Measurements from ENCODE around the gene R3HDM4. TPM values are rescaled to one million over a fixed set of nuclear protein-coding genes. Genes with fewer than 3 reads are reported as not detected.
A peak's percentile ranks its signal among the peaks of the same experiment; 100 is the strongest.
"Not testable (repeated sequence)": the region's sequence is repeated elsewhere in the genome, so short reads cannot be mapped to it uniquely, and the experiment has no call there.

The R3HDM4 gene
- total RNA-seq, 1 experiment from 2014 or later: 57.7 TPM

GRCh38 chr19:960020-960419 is 47.0 kb upstream of the R3HDM4 start:
- H3K36me3 Mint-ChIP-seq (ENCODE audit: insufficient read depth, unreplicated experiment): peaks cover 96% of the 10 kb centered on the region
- H3K4me1 Mint-ChIP-seq (ENCODE audit: low read depth, unreplicated experiment): peaks cover 20% of the 10 kb centered on the region
- Histone ChIP-seq H3K4me3 (ENCODE audit: low read depth, low read length) (peak overlapping the region; percentile 11; the same call in 1 of the 2 replicates), H3K4me1 (peaks cover 83% of the 10 kb centered on the region), H3K36me3 (ENCODE audit: control insufficient read depth, insufficient read depth, low read length) (peaks cover 15% of the 10 kb centered on the region), H3K27me3 (replicated peaks; ENCODE audit: control insufficient read depth, insufficient read depth, low read length) (no peaks in the 10 kb centered on the region), H3K9me3 (no peaks in the 10 kb centered on the region)
- peak overlapping the region; percentile 25 for H3K4me3 Mint-ChIP-seq (ENCODE audit: unreplicated experiment)
- no peaks in the 10 kb centered on the region for H3K9me3 Mint-ChIP-seq (ENCODE audit: unreplicated experiment)
- no TSS peak for BruUV-seq (replicated peaks)
- H3K27ac Mint-ChIP-seq (ENCODE audit: unreplicated experiment): peak overlapping the region; percentile 78
- intact Hi-C loops (cut with micrococcal nuclease; ENCODE audit: unreplicated experiment): no loop called here
- no peaks in the 10 kb centered on the region for H3K27me3 Mint-ChIP-seq (ENCODE audit: insufficient read depth, unreplicated experiment)
- DNase-seq: peak; percentile 75 to 83
- ChIA-PET CTCF (interaction anchor here (0.6 to 1.0 kb wide), 3 partner anchors 11 to 37 kb away, joined by 3 to 4 read pairs (median 3); partner anchors contain the start of gene WDR18), POLR2A (no interaction called here)
- TF ChIP-seq, protein P1, sequence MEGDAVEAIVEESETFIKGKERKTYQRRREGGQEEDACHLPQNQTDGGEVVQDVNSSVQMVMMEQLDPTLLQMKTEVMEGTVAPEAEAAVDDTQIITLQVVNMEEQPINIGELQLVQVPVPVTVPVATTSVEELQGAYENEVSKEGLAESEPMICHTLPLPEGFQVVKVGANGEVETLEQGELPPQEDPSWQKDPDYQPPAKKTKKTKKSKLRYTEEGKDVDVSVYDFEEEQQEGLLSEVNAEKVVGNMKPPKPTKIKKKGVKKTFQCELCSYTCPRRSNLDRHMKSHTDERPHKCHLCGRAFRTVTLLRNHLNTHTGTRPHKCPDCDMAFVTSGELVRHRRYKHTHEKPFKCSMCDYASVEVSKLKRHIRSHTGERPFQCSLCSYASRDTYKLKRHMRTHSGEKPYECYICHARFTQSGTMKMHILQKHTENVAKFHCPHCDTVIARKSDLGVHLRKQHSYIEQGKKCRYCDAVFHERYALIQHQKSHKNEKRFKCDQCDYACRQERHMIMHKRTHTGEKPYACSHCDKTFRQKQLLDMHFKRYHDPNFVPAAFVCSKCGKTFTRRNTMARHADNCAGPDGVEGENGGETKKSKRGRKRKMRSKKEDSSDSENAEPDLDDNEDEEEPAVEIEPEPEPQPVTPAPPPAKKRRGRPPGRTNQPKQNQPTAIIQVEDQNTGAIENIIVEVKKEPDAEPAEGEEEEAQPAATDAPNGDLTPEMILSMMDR (IDR thresholded peaks at IDR 0.05; ENCODE audit: insufficient read depth in 1 of 2, low read depth in 1 of 2, low read length in 1 of 2, severe bottlenecking in 1 of 2, unreplicated experiment in 1 of 2): peak; percentile 22 to 29

- TF ChIP-seq, protein P1 (IDR thresholded peaks at IDR 0.05; ENCODE audit: insufficient read depth in 1 of 2, low read depth in 1 of 2, low read length in 1 of 2, severe bottlenecking in 1 of 2, unreplicated experiment in 1 of 2): no peak
- intact Hi-C loops (cut with micrococcal nuclease; ENCODE audit: unreplicated experiment): no loop called here
- H3K27me3 Mint-ChIP-seq (ENCODE audit: insufficient read depth, unreplicated experiment): no peaks in the 10 kb centered on the region
- peak overlapping the region; percentile 46 for H3K4me3 Mint-ChIP-seq (ENCODE audit: unreplicated experiment)
- no peak overlapping the region for H3K4me3 ChIP-seq (ENCODE audit: low read depth, low read length)
- DNase-seq: peak in 1 of 2 experiments; percentile 57
- peaks cover 11% of the 10 kb centered on the region for H3K36me3 ChIP-seq (ENCODE audit: control insufficient read depth, insufficient read depth, low read length)
- no peaks in the 10 kb centered on the region for H3K9me3 ChIP-seq
- TSS peak; percentile 3 for BruUV-seq (replicated peaks)
- H3K27ac Mint-ChIP-seq (ENCODE audit: unreplicated experiment): peak overlapping the region; percentile 78
- POLR2A ChIA-PET: no interaction called here
- H3K27me3 ChIP-seq (replicated peaks; ENCODE audit: control insufficient read depth, insufficient read depth, low read length): no peaks in the 10 kb centered on the region
- CTCF ChIA-PET: interaction anchor here (0.6 to 1.0 kb wide), 3 partner anchors 12 to 36 kb away, joined by 3 to 4 read pairs (median 3); partner anchors contain the start of gene WDR18
- peaks cover 93% of the 10 kb centered on the region for H3K36me3 Mint-ChIP-seq (ENCODE audit: insufficient read depth, unreplicated experiment)
- H3K4me1 Mint-ChIP-seq (ENCODE audit: low read depth, unreplicated experiment): peaks cover 20% of the 10 kb centered on the region
- H3K9me3 Mint-ChIP-seq (ENCODE audit: unreplicated experiment): no peaks in the 10 kb centered on the region
- H3K4me1 ChIP-seq: peaks cover 91% of the 10 kb centered on the region
These were observed 46.2 kb upstream of the R3HDM4 start for GRCh38 chr19:958967-959855.

DNA sequence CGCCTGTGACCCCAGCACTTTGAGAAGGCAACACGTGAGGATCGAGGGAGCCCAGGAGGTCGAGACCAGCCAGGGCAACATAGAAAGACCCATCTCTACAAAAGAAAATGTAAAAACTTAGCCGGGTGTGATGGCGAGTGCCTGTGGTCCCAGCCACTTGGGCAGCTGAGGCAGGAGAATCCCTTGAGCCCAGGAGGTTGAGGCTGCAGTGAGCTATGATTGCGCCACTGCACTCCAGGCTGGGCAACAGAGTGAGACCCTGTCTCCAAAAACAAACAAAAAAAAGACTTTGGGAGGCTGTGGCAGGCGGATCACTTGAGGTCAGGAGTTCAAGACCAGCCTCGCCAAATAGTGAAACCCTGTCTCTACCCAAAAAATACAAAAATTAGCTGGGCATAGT is 44.6 kb upstream of the R3HDM4 start:
- ChIA-PET CTCF (interaction anchor here (0.7 kb wide), 1 partner anchor 1384 kb away, joined by 5 read pairs; no protein-coding TSS in a partner anchor), POLR2A (interaction anchor here (0.6 kb wide), 1 partner anchor 9 kb away, joined by 4 read pairs; no protein-coding TSS in a partner anchor)
- H3K9me3 ChIP-seq; BruUV-seq (replicated peaks); H3K9me3 Mint-ChIP-seq (ENCODE audit: unreplicated experiment); H3K27me3 Mint-ChIP-seq (ENCODE audit: insufficient read depth, unreplicated experiment); H3K4me3 ChIP-seq (ENCODE audit: low read depth, low read length); H3K36me3 ChIP-seq (ENCODE audit: control insufficient read depth, insufficient read depth, low read length); DNase-seq; H3K27me3 ChIP-seq (replicated peaks; ENCODE audit: control insufficient read depth, insufficient read depth, low read length); intact Hi-C loops (cut with micrococcal nuclease; ENCODE audit: unreplicated experiment): not testable (repeated sequence)
- H3K4me1 ChIP-seq: peaks cover 92% of the 10 kb centered on the region
- H3K4me1 Mint-ChIP-seq (ENCODE audit: low read depth, unreplicated experiment): peaks cover 20% of the 10 kb centered on the region
- peak overlapping the region; percentile 67 for H3K4me3 Mint-ChIP-seq (ENCODE audit: unreplicated experiment)
- peak overlapping the region; percentile 96 for H3K27ac Mint-ChIP-seq (ENCODE audit: unreplicated experiment)
- H3K36me3 Mint-ChIP-seq (ENCODE audit: insufficient read depth, unreplicated experiment): peaks cover 93% of the 10 kb centered on the region
